SW 1271 (cell line): ENCODE results near the gene SYNGR4.
"Not testable (repeated sequence)": the region's sequence is repeated elsewhere in the genome, so short reads cannot be mapped to it uniquely, and the experiment has no call there.

Experiments
- DNase-seq, 2 experiments: peaks; one replicate each; lab custom pipeline; 2025; lab: John Stamatoyannopoulos, UW

Gene SYNGR4

GRCh38 chr19:48363810-48364597 is at the start of gene SYNGR4, which contains the start of gene TMEM143:
Gene SYNGR4 (plus strand): TSS chr19:48364367. CDS start chr19:48365843, 1,476 bp downstream.
Gene TMEM143 (minus strand): TSS chr19:48363940. CDS start chr19:48363920, 20 bp downstream.
- DNase-seq: peak; percentile 95 to 97

GRCh38 chr19:48315712-48316111 is 48.5 kb upstream of the SYNGR4 start:
- DNase-seq: no peak

- DNase-seq: not testable (repeated sequence)
Observed at GRCh38 chr19:48317708-48317960, 46.5 kb upstream of the SYNGR4 start.

- no peak for DNase-seq
Observed at GRCh38 chr19:48318286-48318987, 45.7 kb upstream of the SYNGR4 start.

GRCh38 chr19:48319647-48320541 is 44.3 kb upstream of the SYNGR4 start:
- DNase-seq: peak; percentile 27 to 49

GRCh38 chr19:48321372-48321621 is 42.9 kb upstream of the SYNGR4 start:
- DNase-seq: peak; percentile 82 to 93

GRCh38 chr19:48321622-48322591 is 42.3 kb upstream of the SYNGR4 start:
- DNase-seq: peak; percentile 76 to 90

- DNase-seq: peak; percentile 22 to 84
Observed at GRCh38 chr19:48325265-48325910, 38.8 kb upstream of the SYNGR4 start, which contains the start of gene EMP3. Gene EMP3 (plus strand): TSS chr19:48325552. CDS start chr19:48326845, 1,293 bp downstream.

GRCh38 chr19:48329167-48329891 is 34.8 kb upstream of the SYNGR4 start:
- DNase-seq: peak in 1 of 2 experiments; percentile 19

GRCh38 chr19:48330012-48330681 is 34.0 kb upstream of the SYNGR4 start:
- DNase-seq: no peak

GRCh38 chr19:48332351-48332661 is 31.9 kb upstream of the SYNGR4 start:
- DNase-seq: no peak

- peak in 1 of 2 experiments; percentile 32 for DNase-seq
Observed at GRCh38 chr19:48332662-48333466, 31.3 kb upstream of the SYNGR4 start.

- peak in 1 of 2 experiments; percentile 3 for DNase-seq
Observed at GRCh38 chr19:48333467-48334384, 30.4 kb upstream of the SYNGR4 start.

- DNase-seq: no peak
Observed at GRCh38 chr19:48338253-48338755, 25.9 kb upstream of the SYNGR4 start.

- DNase-seq: no peak
Observed at GRCh38 chr19:48338802-48339503, 25.2 kb upstream of the SYNGR4 start.

- no peak for DNase-seq
Observed at GRCh38 chr19:48340995-48341394, 23.2 kb upstream of the SYNGR4 start.
